Ishikawa (cell line): ENCODE results near the gene LPP.

Source experiments
- CEBPB ChIP-seq: IDR thresholded peaks from 2 replicates; pipeline ENCODE4 v1.6.1; 2012
- CREB1 ChIP-seq: IDR thresholded peaks from 2 replicates; pipeline ENCODE4 v1.6.1; 2012; ENCODE audit warnings: low read depth
- EGR1 ChIP-seq: IDR thresholded peaks from 2 replicates; pipeline ENCODE4 v1.6.1; 2012
- EP300 ChIP-seq: IDR thresholded peaks from 2 replicates; pipeline ENCODE4 v1.6.1; 2012; ENCODE audit warnings: borderline replicate concordance
- FOXM1 ChIP-seq: IDR thresholded peaks from 2 replicates; pipeline ENCODE4 v1.6.1; 2012; ENCODE audit warnings: low read depth, borderline replicate concordance
- NFIC ChIP-seq: IDR thresholded peaks from 2 replicates; pipeline ENCODE4 v1.6.1; 2012
- RAD21 ChIP-seq: IDR thresholded peaks from 2 replicates; pipeline ENCODE4 v1.6.1; 2012; ENCODE audit warnings: low read depth
- TAF1 ChIP-seq: IDR thresholded peaks from 2 replicates; pipeline ENCODE4 v1.6.1; 2012; ENCODE audit warnings: low read depth, mild to moderate bottlenecking
- TEAD4 ChIP-seq: IDR thresholded peaks from 2 replicates; pipeline ENCODE4 v1.6.1; 2012
- YY1 ChIP-seq: IDR thresholded peaks from 2 replicates; pipeline ENCODE4 v1.6.1; 2012; ENCODE audit warnings: low read depth
- ZBTB7A ChIP-seq: IDR thresholded peaks from 2 replicates; pipeline ENCODE4 v1.6.1; 2012; ENCODE audit warnings: low read depth
- TF ChIP-seq, protein P1 (sequence below): IDR thresholded peaks from 2 replicates; pipeline ENCODE4 v1.6.1; 2012; ENCODE audit warnings: low read depth, mild to moderate bottlenecking
- TF ChIP-seq, protein P2 (sequence below): IDR thresholded peaks from 2 replicates; pipeline ENCODE4 v1.6.1; 2012
- TF ChIP-seq, protein P3 (sequence below): IDR thresholded peaks from 2 replicates; pipeline ENCODE4 v1.6.1; 2012

DNA sequence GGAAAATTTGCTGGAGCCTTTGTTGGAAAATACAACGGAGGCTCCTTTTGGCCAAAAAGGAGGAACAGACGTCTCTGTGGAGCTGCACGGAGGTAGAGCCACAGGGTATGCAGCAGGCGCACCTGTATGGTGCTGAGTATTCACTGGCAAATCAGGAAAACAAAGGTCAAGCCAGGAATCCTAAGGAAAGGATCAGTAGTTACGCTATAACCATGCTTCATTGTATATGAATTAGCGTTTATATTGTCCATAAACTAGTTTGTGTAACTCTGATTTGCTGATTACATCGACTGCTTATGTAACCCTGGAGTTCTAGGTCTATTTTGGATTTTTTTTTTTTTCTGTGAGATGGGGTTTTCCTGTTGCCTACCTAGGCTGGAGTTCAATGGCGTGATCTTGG lies 45.4 kb downstream of the LPP start:
- TF ChIP-seq, protein P1, sequence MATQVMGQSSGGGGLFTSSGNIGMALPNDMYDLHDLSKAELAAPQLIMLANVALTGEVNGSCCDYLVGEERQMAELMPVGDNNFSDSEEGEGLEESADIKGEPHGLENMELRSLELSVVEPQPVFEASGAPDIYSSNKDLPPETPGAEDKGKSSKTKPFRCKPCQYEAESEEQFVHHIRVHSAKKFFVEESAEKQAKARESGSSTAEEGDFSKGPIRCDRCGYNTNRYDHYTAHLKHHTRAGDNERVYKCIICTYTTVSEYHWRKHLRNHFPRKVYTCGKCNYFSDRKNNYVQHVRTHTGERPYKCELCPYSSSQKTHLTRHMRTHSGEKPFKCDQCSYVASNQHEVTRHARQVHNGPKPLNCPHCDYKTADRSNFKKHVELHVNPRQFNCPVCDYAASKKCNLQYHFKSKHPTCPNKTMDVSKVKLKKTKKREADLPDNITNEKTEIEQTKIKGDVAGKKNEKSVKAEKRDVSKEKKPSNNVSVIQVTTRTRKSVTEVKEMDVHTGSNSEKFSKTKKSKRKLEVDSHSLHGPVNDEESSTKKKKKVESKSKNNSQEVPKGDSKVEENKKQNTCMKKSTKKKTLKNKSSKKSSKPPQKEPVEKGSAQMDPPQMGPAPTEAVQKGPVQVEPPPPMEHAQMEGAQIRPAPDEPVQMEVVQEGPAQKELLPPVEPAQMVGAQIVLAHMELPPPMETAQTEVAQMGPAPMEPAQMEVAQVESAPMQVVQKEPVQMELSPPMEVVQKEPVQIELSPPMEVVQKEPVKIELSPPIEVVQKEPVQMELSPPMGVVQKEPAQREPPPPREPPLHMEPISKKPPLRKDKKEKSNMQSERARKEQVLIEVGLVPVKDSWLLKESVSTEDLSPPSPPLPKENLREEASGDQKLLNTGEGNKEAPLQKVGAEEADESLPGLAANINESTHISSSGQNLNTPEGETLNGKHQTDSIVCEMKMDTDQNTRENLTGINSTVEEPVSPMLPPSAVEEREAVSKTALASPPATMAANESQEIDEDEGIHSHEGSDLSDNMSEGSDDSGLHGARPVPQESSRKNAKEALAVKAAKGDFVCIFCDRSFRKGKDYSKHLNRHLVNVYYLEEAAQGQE: no peak
- TF ChIP-seq CEBPB (no peak), TEAD4 (no peak), CREB1 (no peak), EP300 (no peak), TAF1 (no peak), ZBTB7A (no peak), YY1 (no peak), RAD21 (no peak), NFIC (no peak), FOXM1 (no peak), EGR1 (no peak)
- TF ChIP-seq, protein P2, sequence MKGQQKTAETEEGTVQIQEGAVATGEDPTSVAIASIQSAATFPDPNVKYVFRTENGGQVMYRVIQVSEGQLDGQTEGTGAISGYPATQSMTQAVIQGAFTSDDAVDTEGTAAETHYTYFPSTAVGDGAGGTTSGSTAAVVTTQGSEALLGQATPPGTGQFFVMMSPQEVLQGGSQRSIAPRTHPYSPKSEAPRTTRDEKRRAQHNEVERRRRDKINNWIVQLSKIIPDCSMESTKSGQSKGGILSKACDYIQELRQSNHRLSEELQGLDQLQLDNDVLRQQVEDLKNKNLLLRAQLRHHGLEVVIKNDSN: no peak
- TF ChIP-seq, protein P3, sequence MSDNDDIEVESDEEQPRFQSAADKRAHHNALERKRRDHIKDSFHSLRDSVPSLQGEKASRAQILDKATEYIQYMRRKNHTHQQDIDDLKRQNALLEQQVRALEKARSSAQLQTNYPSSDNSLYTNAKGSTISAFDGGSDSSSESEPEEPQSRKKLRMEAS: no peak
